Stimulated activated CD4-positive, alpha-beta T cell treated with anti-CD3 and anti-CD28 coated beads, Interleukin-4, amount 100 ng/mL, for 4 hours (primary cell): Measurements from ENCODE around the gene ZNF593OS.

Source experiments
- DNase-seq, 2 experiments: peaks; one replicate each; pipeline ENCODE4 v3.0.0-alpha.2; 2020

The ZNF593OS gene

DNA sequence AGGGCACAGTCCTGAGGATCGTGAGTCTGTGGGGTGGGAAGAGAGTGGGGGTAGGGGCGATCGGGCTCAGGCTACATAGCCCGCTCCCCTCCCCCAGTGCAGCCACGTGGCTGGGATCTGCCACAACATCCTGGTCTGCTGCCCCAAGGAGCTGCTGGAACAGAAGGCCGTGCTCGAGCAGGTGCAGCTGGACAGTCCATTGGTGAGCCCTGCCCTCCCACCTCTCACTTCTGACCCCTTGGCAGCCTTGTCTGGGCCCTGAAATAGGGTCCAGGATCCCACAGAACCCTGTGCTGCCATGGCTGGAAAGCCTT is 10.7 kb upstream of the ZNF593OS start:
- no peak for DNase-seq

DNA sequence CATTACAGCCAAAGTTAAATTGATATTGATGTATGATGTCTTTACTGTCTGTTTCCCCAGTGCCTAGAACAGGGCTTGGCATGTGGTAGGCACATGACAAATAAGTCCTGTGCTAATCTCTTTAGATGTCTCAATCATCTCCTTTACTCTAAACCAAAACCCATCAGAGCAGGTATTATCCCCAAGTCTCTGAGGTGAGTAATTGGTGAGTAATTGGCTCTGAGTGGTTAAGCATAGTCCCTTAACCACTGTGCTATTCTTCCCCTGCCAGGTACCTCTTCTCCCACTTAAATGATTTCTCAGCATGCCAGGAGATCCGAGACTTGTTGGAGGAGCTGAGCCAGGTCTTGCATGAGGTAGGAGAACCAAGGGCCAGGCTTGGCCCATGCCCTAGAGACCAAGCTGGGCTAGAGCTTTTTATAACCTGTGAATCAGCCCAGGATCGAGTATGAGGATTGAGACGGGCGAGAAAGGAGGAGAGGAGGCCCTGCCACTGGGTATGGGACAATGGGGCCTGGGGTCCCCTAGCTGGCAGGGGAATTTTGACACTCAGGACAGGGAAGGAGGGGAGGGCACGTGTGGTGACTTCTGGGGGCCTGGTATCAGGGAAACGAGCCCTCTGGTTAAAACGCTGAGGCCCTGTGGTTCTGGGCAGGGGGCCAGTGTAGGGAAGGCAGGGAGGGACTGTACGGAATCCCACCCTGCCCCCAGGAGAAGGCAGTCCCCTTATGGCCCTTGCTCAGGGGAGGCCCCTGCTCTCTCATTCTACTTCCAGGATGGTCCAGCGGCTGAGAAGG is 10.2 kb upstream of the ZNF593OS start:
- DNase-seq = no peak

DNA sequence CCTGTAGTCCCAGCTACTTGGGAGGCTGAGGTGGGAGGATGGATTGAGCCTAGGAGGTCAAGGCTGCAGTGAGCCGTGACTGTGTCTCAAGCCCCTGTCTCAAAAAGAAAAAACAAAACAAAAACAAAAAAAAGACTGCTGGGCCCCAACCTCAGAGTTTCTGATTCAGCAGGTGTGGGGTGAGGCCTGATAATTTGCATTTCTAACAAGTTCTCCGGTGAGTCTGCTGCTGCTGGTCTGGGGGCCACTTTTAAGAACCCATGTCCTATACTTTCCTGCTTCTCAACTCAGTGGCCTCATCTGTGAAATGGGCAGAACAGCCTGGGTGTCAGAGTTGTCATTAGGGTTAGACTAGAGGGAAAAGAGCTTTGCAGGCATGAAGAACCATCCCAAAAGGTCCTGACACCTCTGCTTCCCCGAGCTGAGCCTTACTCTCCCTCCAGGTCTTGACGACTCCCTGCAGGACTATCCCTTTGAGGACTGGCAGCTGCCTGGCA is 8.4 kb upstream of the ZNF593OS start:
- no peak for DNase-seq

DNA sequence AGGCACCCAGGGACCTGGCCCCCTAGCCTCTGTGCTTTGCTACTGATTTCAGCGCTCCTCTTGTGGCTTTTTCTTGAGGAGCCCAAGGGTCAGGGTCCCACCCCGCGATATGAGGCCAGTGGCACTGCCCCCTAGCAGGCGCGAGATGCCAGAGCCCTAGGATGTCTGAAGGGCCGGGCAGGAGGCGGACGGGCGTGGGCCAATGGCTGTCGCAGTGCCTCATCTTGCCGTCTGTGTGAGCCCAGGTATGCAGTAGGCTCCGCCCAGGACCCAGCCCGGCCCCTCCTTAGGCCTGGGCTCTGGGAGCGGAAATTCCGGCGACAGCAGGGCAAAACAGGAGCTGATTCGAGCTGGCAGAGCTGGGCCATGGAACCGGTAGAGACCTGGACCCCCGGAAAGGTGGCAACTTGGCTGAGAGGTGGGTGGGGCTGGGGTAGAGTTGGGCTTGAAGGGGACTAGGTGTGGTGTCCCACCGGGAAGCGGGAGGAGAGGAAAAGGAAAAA is 5.6 kb upstream of the ZNF593OS start, which contains the start of gene CNKSR1:
Gene CNKSR1 (plus strand): TSS at position 310 of the 503 bp plus-strand sequence. CDS start 57 bp downstream, at position 367.
- DNase-seq = peak in 1 of 2 experiments; percentile 12

DNA sequence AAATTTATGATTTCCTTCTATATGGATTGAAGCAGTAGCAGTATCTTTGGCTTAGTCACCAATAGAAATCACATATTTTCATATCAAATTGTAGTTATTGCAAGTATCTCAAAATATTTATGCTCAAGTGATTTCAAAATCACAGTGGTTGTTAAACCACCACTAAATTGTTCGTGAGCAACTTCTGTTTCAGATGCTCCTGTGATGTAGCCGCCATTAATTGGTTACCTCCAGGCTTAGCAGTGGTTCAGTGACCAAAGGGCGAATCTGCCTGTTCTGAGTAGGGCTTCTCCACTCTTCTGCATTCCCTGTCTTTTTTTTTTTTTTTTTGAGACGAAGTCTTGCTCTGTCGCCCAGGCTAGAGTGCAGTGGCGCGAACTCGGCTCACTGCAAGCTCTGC is 3.7 kb upstream of the ZNF593OS start:
- DNase-seq = no peak

DNA sequence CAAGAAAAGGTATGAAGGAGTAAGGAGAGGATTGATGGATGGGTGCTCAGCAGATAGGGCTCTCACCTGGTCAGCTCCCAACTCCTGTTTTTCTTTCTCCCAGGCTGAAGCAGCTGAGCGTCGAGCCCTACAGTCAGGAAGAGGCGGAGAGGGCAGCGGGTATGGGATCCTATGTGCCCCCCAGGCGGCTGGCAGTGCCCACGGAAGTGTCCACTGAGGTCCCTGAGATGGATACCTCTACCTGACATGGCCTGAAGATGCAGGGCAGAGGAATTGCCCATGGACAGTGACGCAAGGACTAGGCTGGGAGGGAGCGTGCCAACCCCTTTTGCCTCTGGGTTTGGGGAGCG is 1.2 kb downstream of the ZNF593OS start:
- DNase-seq = no peak

DNA sequence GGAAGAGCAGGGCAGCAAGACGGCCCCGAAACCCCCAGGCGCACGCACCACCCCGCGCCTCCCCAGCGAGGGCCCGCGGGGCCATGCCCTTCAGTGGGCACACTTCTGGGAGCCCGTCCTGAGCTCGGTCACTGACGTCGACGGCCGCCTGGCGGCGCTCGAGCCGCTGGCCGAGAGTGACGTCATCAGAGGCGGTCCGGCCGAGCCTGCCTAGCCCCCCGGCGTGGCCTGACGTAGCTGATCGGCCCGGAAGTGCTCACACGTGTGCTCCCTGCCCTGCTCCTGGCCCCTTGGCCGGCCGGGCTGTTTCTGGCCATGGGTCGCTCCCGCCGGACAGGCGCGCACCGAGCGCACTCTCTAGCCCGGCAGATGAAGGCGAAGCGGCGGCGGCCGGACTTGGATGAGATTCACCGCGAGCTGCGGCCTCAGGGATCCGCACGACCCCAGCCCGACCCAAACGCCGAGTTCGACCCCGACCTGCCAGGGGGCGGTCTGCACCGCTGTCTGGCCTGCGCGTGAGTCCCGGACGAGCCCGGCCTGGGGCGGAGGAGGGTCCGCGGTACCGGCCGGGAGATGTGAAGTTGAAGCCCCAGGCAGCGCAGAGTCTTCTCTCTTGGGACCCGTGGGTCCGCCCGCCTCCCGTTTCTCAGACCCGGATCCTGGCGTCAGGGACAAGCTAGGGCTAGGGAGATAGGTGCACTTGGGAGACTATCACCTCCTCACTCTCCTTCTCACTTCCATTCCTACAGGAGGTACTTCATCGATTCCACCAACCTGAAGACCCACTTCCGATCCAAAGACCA is 1.8 kb downstream of the ZNF593OS start, which contains the start of gene ZNF593:
Gene ZNF593 (plus strand): TSS at position 240 of the 803 bp plus-strand sequence. CDS start 76 bp downstream, at position 316.
- peak; percentile 85 to 90 for DNase-seq

DNA sequence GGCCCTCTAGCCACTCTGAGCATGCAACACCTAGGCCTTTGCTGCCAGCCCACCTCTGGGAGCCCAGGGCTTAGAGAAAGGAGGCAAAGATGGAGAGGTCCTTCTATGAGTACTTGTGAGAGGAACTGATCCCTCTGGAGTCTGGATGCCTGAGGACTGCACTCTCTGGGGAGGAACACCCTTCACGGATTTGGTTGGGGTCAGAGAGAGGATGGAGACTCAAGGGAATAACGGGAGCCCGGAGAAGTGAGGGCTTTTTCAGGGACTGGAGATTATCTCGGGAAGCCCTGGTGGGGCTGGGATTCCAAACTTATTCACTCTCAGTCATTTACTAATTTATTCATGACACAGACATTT is 2.5 kb downstream of the ZNF593OS start:
- no peak for DNase-seq

DNA sequence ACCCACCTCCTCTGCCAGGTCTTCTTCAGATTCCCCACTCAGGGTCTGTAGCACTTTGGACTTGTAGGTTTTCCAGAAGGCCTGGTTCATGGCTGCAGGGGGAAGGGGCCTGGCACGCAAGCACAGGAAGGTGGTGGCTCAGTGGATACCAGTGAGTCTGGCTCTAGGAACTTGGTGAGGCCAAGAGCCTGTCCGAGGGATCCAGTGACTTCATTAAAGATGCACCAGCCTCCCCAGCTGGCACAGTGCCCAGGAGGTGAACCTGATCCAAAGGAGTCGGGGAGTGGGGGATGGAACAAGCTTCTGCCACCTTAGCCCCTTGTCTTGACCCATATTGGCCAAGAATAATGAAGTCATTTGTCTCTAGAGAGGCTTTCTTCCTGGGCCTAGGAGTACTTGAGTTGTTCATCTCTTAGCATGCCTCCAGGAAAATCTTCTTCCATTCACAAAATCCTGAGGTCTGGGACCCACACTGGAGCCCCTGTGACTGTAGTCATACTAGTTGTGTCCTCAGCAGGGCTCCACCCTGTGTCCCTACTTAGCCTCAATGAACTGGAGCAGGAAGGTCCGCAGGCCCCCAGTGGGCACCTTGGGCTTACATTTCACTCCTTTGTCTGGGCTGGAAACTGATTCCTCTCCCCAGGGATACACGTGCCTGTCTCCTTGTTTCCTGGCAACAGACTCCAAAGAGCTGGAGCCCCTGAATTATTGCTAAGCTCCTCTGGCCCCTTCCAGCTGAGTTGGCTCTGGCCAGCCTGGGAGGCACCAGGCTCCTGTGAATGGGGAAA is 3.0 kb downstream of the ZNF593OS start, which contains the start of gene C1orf232:
Gene C1orf232 (minus strand): TSS at position 554 of the 788 bp plus-strand sequence. CDS start 464 bp downstream, at position 90.
- DNase-seq = no peak

DNA sequence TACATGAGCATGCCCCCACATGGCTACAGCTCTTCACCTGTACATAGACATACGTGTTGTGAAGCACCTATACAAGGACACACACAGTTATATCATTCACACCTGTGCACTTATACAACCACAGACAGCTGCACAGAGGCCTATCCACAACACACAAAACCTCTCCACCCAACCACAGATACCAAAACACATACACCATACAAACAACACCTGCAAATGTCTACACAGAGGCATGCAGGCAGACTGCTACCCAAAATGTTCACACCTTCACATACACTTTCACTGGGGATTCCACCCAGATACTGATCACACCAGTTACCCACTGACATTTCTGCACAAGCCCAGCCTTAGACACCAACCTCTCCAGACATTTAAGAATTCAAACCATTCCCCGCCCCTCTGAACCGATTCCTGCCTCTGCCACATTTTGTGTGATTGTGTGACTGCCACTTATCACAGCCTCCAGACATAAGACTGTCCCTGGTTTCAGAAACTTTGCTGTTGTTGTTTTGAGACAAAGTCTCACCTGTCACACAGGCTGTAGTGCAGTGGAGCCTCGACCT is 4.8 kb downstream of the ZNF593OS start:
- no peak for DNase-seq

DNA sequence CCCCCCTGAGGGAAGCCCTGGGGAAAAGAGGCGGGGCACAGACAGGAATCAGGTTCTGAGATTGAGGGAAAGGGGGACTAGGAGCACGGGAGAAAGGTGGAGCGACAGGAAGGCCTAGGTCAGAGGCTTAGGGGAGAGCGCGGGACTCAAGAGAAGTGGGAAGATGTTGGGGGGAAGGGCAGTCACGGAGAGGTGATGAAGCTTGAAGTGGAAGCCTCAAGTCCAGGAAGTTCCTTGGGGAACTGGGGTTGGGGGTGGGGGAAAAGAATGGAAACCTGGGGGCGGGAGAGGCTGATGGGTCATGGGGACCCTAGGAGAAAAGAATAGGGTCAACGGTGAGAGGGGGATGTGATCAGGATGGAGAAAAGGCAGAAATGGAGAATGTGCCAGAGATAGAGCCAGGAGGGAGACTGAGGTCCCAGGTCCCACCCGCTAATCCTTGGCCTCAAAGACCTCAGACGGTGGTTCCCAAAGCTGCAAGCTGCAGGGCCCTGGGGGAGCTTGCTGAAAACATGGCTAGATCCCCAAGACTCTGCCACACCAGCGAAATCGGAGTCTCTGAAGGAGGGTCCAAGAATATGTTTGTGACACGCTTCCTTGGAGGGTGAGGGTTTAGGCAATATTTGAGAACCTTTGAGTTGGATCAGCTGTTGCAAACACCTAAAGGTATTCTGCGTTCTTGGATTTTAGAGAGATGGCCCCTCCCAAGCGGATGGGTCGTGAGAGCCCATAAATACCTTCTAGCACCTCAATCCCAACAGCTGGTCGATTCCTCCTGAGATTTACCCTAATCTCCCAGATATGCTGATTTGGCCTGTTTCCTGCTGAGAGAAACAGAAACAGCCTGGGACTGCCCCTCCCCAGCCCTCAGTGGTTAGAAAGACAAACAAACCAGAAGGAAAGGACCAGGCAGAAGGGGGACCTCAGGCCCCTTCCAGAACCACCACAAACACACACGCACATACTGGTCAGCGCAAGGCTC is 6.5 kb downstream of the ZNF593OS start:
- DNase-seq = no peak

DNA sequence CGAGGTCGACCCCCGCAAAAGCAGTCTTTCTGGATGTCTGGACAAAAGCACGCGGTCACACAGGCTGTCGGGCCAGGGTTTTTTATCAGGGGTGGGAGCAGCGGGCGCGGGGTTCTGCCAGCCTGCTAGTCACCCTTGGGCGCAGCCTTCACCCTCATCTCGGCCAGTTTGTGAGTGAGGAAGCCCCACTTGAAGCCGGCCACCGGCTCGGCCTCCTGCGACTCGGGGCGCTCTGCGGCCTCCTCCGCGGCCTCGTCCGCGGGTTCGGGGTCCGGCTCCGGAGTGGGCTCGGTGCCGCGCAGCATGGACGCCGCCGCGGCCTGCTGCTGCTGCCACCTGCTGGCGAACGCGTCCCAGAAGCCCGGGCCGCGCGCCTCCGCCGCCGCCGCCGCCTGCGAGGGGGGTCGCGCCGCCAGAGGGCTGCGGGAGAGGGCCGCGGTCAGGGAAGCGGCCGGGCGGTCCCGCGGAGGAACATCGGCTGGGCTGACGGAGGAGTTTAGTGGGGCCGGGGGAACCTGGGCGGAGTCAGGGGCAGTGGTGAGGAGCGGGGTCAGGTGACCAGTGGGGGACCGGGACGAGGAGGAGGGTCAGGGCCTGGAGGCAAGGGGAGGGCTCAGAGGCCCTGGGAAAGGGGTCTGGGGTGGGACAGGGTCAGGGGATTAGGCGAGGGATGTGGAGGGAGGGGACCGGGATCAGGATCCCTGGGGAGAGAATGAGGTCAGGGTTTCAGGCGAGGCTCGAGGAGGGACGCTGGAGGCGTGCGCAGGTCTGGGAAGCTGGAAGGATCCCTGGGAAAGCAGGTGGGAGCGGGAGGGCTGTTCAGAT is 7.4 kb downstream of the ZNF593OS start:
- DNase-seq = peak; percentile 27 to 66

DNA sequence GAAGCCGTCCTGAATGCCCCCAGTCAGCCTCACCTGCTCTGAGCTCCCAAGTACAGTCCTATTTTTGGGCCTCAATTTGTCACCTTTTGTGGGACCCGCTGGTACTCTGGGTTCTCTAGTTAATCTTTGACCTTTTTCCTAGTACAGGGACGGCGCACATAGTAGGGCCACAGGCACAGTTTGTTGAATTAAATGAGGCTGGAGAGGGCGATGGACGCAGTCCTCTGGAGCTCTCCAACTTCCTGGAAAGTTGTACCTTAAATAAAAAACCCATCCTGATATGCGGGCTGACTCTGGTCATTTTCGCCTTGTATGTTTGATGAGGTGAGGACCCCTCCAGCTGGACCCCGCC is 8.0 kb downstream of the ZNF593OS start:
- DNase-seq = no peak

DNA sequence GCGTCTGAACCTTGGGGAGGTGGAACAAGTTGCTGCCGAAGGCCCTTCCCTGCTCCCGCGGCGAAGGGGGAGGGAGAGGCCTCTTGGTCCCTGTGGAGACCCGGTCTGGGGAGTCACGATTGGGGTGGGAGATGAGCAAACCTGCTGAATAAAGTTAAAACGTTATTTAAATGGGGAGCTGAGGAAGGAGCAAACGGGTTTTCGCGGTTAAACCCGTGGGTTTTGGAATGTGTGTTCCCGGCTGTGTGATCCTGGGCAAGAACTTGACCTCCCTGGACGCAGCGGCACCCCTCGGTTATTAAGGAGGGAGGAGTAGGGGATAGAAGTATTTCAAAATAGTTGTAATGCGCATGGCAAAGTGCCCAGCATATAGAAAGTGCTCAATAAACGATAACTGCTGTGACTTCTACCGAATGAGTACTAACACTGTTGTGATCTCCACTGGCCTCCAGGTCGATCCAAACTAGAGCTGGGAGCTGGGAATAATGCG is 9.4 kb downstream of the ZNF593OS start:
- DNase-seq = no peak

DNA sequence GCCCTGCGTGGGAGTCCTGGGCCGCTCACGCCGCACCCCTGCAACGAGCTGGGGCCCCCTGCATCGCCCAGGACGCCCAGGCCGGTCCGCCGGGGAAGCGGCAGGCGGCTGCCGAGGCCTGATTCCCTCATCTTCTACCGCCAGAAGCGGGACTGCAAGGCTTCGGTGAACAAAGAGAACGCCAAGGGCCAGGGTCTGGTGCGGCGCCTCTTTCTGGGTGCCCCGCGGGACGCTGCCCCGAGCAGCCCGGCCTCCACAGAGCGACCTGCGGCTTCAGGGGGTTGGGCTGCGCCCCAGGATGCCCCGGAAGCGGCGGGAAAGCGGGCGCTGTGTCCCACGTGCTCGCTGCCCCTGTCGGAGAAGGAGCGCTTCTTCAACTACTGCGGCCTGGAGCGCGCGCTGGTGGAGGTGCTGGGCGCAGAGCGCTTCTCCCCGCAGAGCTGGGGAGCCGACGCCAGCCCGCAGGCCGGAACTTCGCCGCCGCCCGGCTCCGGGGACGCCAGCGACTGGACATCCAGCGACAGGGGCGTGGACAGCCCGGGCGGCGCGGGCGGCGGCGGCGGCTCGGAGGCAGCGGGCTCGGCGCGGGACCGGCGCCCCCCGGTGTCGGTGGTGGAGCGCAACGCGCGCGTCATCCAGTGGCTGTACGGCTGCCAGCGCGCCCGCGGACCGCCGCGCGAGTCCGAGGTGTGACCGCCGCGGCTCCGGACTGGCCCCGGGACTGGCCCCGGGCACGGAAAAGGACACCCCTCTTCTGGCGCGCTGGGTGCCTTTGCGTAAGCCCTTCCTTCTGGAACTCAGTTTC is 10.0 kb downstream of the ZNF593OS start:
- DNase-seq = peak; percentile 32 to 55

DNA sequence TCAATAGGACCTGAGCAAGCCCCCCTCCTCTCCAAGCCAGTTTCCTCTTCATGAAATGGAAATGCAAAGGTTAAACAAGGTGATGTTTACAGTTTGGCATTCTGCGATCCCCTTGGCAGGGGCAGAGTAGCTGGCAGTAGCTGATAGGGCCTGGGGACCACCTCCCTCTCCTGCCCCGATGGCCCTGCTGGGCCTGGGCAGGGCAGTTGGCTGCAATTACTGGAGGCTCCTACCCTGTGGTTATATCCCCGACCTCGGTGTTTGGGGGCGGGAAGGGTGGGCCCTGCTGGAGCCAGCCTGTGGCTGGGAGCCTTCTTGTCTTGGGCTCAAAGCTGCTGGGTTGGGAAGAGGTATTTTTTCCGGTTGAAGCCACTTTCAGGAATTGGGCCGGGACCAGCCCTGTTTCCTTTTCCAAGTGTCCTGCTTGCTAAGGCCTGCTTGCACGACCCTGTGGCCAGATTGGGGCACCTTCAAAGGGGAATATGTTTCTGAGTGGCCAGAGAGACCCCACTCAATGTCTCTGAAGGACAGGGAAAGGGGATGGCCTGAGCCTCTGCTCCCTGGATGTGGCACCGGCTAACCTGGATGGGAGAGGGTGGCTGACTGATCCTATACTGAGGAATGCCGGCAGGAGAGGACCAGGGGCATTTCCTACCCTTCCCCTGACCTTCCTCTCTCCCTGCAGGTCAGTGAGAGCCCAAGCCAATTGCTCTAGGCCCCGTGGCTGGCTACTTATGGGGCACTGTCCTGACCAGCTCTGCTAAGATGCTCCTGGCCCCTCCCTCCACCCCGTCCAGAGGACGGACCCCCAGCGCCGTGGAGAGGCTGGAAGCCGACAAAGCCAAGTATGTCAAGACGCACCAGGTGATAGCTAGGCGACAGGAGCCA is 10.9 kb downstream of the ZNF593OS start:
- no peak for DNase-seq

DNA sequence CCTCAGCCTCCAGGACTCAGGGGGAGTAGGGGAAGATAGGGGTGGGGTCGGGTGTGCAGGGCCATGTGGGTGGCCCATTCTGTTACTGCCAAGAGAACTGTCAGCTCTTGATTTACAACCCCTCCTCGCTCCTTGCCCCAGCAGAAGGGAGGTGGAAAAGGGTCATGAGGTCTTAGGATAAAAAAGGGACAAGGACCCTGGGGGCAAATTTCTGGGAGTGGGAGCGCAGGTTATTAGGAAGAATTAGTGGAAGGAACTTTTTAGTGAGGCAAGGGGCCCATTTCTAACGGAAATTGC is 11.9 kb downstream of the ZNF593OS start:
- no peak for DNase-seq

DNA sequence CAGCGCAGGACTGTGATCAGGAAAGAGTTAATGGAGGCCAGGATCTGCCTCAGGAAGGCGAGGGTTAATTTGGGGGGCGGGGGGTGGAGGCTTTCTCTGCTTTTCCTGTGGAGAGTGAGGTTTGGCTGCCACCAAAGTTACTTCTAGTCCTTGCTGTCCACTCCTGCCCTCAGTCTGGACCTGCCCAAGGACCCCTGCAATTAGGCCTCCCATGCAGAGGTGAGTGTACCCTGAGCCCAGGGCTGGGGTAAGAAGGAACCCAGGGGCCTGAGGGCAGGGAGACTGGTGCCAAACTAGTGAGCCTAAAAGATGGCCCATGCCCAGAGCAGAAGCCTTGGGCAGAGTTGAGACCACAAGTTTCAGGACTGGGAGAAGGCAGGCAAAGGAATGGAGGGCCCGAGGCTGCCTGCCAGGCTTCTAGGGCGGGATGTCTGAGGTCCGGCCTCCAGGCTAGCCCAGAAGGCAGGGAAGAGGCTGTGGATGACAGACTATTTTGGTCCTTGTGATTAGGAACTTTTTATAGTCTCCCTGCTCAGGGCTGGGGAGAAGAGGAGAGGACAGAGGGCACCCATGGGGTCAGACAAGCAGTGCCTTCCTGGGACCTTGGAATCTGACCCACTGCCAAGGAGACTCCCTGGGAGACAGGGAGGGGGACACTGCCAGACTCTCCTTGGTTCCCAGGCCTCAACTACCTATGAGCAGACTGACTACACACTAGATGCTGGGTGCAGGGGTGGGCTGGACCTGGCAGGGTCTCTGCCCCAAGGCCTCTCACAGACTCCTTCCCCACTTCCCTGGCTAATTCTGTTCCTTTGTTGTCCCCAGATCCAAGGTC is 12.5 kb downstream of the ZNF593OS start, which contains the start of gene FAM110D:
Gene FAM110D (plus strand): TSS at position 172 of the 835 bp plus-strand sequence. CDS start 2,213 bp downstream, outside the sequence.
- DNase-seq = no peak
